ENCODE data around the gene RNF144A.

The RNF144A gene

GRCh38 chr2:7083580-7084509, 166.6 kb downstream of the RNF144A start:
- DNase-seq (ENCODE audit: low spot score), result peak; percentile 51

- no peak for DNase-seq (ENCODE audit: low spot score)
Observed at GRCh38 chr2:7084601-7085000, 167.4 kb downstream of the RNF144A start.

DNA sequence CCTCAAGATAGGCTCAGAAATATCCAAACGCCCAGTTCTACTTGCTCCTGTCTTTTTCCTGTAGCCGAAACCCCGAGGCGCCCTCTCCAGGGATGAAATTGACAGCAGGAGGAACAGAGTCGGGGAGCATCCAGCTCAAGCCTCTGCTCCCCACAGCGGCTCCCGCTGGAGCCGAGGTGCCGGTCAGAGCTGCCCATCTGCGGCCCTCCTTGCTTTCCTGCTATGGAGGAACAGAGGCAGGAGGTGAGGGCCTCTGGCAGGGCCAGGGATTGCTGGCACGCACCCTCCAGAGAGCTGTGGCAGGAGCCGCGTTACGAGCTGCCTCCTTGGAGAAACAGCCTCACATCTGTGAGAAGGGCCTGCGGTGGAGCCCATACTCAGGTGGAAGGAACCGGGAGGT, 172.1 kb downstream of the RNF144A start:
- no peak for DNase-seq (ENCODE audit: low spot score)

DNA sequence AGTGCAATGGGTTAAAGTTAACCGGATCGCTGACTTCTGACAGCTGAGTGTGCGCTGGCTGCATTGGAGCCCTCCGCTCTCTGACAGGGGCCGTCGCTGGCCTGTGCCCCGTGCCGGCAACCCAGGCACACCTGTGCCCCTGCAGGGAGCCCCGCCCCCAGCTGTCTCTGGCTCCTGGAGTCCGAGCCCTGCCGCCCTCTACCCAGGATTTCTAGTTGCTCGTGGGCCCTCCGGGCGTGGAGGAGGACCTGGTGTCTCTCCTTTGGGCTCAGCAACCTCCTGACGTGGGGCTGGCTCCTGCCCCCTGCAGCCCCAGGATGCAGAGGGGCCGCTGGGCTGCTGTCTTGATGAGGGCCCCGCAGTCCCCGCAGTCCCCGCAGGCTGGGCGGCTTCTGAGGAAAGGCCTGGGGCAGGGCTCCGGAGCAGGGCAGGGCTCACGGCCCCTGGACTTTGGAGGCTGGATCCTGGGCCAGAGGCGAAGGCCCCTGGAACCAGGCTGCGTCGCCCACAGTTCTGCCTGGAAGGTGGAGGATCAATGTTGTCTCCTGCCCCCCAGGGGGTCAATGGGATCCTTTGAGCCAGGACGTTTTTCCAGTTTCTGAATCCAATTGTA, 172.8 kb downstream of the RNF144A start:
- DNase-seq (ENCODE audit: low spot score), result no peak

DNA sequence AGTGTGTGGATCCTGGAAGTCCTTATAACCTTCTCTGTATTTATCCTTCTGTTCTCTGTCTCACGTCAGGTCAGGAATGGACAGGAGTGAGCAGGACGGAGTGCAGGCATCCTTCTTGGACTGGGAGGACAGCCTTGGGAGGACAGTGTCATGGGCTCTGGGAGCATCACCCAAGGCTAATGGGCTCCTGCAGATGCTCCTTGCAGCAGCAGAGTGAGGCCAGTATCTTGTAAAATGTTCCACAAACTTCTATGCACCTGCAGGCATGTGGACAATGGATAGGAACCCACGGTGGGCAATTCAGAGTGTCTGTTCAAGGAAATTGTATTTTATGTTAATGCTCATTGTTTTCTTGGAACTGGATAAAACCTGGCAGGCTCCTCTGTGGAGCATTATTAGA, 176.2 kb downstream of the RNF144A start:
- DNase-seq (ENCODE audit: low spot score), result no peak
